GM19351 (cell line): ENCODE data around the gene DHRS2.

Experiments
- ATAC-seq: cut with Tn5 transposase; IDR thresholded peaks from one replicate; pipeline ENCODE4 v1.9.1; 2021; ENCODE audit warnings: mild to moderate bottlenecking, moderate library complexity; ENCODE audit not compliant: unreplicated experiment

The DHRS2 gene

DNA sequence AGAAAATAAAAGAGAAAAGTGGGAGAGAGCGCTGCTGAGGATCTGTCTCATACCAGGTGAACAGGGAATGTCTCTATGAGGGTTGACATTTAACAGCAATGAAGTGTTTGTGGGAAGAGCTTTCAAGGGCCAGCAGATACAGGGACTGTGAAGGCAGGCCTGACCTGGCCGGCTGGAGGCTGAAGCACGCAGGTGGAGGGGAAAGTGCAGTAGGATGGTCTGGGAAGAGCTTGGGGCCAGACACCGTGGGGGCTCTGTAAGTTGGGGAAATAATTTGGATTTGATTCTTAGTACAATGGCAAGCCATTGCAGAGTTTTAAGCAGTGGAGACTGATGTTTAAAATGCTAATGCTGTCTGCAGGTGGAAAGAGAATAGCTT is 23.8 kb upstream of the DHRS2 start:
- ATAC-seq: no peak

DNA sequence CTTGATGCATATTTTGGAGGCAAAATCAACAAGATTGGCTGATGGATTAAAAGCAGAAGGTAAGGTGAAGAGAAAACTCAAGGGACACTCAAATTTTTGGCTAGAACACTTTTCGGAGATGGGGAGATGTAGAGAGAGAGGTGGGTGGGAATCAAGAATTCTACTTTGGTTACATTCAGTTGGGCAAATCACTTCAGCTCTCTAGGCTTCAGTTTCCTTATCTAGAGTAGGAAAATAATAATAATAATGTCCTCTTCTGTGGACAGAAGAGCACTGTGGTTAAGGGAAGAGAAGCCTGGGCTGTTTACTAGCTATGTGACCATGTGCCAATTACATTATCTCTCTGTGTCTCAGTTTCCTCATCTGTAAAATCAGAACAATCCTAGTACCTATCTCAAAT is 23.4 kb upstream of the DHRS2 start:
- ATAC-seq: no peak

DNA sequence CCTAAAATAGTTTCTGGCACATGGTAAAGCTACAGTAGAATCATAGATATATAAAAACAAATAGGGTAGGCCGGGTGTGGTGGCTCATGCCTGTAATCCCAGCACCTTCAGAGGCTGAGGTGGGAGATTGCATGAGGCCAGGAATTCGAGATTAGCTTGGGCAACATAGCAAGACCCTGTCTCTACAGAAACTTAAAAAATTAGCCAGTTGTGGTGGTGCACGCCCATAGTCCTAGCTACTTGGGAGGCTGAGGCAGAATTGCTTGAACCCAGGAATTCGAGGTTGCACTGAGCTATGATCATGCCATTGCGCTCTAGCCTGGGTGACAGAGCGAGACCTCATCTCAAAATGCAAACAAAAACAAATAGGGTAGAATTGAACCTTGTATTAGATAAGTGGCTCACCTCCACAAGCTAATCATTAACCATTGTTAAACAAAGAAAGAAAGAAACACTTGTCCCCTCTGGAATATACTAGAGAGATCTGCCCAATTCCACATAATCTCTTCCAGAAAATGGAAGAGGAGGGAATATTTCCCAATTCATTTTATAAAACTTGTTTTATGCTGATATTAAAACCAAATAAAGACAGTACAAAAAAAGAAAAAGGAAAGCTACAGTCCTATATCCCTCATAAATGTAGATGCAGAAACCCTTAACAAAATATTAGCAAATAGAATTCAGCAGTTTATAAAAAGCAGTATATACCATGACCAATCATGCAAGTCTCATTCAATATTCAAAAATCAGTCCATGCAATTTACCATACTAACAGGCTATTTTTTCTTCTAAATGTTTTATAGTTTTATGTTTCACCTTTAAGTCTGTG is 22.7 kb upstream of the DHRS2 start:
- no peak for ATAC-seq

DNA sequence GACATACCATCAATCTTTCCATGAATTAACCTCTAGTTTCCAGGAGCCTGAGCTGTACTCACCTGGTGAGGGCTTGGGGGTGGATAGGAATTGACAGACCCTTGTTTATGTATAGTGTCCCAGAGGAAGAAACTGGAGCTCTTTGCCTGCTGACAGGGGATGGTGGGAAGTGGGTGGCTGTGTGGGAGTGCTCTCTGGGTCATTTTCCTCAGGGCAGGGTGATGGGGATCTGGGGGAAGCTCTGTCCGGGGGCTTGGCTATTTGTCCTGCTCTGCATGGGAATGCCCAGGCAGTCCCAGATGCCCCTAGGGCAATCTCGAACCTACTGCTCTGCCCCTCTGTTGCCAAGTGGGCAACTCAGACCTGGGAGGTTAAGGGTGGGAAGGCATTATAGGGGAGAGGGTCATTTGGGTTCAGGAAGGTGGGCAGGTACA is 21.8 kb upstream of the DHRS2 start:
- ATAC-seq: no peak

DNA sequence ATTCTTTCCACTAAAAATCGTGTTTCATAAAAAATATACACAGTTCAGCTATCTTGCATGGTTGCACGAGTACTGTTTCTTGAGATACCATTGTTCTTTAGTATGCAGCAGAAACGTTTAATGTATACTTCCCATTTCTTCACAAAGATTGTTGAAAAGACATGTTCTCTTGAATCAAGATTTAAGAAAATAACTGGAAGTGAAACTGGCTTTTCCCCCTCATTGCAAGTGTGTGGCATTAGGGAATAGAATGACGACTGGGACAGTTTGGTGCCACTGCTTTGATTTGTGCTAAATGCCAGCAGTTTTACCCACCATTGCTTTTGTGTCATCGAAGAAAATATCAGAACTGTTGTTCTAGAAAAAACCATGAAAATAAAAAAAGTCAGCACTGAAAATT is 20.3 kb upstream of the DHRS2 start:
- ATAC-seq: no peak

DNA sequence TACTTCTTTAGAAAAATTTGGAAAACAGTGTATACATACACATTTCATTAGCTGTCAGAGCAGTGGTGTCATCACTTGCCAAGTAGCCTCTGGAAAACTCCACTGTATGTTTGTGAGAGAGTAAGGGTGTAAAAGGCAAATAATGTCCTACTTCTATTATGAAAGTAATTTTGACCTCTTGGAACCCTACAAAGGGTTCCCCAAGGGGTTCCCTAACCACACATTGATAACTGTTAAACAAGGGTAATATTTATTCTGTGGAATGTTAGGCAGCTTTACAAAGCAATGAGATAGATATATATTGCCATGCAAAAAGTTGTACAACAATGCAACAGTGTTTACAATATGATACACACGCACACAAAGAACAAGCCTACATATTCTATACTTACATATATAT is 18.6 kb upstream of the DHRS2 start:
- ATAC-seq: no peak

DNA sequence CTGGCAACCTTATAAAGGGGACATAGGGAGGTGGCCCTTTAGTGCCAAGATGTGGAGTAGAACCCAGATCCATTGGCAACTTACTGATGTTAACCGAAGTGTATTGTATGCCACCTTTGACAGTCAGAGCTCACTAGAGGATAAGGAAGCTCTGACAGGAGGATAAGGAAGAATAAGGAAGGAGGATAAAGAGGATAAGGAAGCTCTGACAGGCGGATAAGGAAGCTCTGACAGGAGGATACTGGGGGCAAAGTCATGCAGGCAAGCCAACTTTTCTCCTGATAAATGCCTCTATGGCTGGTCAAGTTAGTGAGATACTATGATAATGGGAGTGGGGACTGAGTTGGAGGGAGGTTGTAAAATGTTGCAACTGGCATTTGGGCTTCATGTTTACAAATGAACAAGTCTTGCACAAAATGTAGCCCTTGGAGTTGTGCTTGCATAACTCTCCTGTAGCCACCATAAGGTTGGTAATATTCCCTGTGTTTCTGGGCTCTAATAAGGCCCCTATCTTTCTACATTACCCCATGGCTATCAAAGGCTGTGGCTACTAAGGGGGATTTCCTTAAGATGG is 17.7 kb upstream of the DHRS2 start:
- ATAC-seq: no peak

DNA sequence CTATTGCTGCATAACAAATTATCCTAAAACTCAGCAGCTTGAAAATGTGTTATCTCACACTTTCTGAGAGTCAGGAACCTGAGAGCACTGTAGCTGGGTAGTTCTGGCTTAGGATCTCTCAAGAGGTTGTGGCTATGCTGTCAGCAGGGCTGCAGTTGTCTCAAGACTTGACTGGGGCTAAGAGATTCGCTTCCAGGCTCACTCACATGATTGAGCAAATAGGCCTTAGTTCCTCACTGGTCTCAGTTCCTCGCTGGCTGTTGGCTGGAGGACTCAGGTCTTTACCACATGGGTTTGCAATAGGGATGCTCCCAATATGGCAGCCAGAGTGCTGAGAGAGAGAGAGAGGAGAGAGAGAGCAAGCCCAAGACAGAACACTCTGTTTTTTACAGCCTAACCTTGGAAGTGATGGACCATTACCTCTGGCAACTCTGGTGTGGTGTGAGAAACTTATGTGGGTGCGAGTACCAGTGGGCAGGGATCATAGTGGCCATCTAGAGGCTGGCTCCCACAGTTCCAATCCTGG is 15.9 kb upstream of the DHRS2 start:
- no peak for ATAC-seq

DNA sequence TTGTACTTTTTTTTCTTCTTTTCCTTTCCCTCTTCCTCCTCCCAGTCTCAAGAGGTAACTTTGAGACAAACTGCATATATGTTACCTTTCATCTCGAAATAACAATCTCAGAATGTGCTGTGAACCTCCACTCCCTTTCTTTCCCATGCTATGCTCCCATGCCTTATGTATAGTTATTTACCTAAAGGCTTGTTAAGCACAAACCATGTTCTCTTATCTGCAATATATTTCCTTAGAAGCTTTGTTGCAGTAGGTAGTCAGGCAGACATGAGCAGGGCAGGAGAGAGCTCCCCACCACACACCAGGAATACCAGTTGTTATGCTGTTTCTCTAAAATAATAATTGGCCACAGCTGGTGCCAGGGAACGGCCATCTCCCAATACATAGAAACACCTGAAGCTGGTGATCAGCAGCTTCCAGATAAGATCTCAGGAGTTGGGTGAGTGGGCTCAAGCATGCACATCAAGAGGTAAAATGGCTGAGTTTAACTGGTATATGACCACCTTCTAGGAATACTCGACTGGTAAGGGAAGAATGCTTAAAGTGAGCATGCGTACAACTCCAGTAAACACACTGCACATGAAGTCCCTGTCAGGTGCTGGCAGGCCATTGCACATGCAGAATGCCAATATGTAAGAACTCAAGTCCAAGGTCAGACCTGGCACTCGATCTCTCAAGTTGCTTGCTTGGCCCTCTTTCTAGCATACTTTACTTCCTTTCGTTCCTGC is 14.8 kb upstream of the DHRS2 start:
- no peak for ATAC-seq

DNA sequence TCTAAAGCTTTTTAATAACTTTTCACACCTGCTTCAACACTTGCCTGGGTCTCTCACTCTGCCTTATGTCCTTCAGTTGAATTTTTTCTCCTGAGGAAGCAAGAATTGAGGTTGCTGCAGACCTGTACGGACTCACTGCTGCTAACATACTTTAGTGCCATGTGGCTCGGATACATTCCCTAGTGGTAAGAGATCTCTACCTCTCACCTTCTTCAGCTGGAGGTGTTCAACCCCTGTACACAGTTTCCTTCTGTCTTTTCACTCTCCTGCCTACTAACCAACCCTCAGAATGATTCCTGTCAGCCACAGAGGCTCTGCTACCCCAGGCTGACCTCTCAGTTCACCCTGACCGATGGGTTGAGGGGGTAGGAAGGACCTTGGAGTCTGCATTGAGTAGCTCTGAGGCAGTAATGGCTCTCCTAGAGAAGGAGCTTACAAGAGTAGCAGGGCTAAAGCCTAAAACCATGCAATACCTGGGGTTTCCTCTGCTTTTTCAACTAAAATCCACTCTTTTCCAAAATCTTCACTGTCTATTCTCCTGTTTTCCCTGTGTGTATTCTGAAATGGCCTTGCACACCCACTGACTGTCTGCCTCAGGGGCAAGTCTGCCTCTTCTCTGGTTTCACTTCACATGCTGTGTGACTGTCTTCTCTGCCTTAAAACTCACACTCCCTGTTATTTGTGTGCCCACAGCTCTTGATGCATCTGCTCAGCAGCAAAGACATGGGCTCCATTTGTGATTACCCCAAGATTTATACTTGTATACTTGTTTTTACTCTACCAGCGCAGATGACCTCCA is 14.0 kb upstream of the DHRS2 start:
- no peak for ATAC-seq

DNA sequence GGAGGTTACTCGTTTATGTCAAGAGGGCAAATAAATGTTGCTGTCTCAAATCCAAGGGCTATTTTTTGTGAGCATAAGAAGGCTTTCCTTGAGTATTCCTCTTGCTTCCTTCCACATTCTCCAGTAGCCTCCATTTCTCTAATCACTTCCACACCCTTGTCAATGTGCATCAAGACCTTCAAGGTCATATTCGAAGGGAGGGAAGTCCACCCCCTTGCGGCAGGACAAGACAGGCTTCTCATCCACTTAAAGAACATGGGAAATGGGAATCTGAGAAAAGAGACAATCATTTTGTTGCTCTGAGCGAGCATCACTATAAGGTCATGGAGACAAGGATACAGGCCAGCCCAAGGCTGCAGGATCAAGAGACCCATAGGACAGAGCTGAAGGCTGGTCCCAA is 13.2 kb upstream of the DHRS2 start:
- ATAC-seq: no peak

DNA sequence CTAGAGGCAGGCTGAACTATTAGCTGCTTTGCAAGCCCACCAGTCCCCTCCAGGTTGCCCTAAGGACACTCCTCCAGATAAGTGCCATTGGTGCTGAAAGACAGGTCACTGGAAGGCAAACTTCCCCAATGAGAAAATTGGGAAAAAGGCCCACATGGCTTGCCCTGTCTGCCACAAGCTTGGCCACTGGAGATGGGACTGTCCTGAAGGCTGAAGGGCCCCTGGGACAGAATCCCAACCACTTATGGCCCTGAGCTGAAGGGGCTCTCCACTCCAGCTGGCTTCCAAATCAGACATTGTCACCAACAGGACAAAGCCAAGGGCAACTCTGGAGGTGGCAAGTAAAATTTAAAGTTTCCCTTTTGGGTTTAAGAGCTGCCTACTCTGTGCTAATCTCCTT is 12.2 kb upstream of the DHRS2 start:
- no peak for ATAC-seq

DNA sequence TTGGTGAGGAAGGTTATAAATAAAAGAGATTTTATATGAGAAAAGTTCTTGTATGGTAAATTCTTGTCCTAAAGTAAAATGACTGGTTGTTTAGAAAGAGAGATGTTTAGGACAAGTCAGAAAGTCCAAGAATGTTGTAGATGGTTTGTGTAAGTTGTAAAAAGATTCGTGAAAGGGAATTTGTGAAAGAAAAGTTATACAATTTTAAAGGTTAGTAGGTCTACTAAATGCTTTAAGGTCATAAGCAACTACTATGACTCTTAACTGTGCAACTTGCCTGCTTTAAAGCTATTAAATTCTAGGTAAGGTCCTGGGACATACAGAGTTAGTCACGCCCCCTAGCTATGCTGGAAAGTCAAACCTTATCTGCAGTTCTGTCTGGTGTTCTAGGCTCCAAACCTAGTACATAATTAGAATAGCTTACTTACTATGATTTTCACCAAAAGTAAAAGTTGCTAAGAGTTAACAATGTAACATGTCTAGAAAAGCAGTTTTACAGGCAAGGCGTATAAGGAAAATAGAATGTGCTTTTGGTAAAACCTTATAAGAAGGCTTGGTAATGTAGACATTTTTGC is 11.2 kb upstream of the DHRS2 start:
- ATAC-seq: no peak

DNA sequence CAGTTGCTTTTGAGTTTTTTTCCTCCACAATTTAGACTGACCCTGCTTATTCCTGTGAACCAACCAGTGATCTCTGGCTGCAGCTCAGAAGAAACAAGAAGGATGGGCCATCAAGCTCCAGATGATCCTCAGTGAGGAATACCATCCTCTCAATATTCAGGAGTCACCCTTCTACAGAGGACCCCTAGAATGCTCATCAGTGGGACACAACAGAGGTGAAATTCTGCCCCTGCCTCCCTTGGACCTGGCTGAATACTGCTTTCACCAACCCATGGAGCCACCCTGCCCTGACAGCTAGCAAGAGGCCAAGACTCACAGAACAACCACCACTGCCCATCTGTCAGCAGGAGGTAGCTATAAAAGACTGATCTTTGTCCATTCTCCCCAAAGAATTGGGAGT is 9.2 kb upstream of the DHRS2 start:
- ATAC-seq: no peak

DNA sequence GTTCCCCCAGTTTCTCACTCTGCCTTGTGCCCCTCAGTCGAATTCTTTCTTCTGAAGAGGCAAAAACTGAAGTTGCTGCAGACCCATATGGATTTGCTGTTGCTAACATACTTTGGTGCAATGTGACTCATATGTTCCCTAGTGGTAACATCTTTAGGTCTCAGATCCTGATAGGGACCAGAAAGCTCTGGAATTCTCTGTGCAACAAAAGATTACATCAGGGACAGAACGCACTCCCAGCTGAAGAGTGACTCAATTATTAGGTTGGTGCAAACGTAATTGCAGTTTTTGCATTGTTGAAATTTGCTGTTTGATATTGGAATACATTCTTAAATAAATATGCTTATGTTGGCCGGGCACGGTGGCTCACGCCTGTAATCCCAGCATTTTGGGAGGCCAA is 8.2 kb upstream of the DHRS2 start:
- ATAC-seq: no peak

DNA sequence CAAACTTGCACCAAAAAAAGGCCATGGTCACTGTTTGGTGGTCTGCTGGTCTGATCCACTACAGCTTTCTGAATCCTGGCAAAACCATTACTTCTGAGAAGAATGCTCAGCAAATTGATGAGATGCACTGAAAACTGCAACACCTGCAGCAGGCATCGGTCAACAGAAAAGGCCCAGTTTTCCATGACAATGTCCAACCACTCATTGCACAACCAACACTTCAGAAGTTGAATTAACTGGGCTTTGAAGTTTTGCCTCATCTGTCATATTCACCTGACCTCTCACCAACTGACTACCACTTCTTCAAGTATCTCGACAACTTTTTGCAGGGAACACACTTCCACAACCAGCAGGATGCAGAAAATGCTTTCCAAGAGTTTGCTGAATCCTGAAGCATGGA is 7.0 kb upstream of the DHRS2 start:
- no peak for ATAC-seq

DNA sequence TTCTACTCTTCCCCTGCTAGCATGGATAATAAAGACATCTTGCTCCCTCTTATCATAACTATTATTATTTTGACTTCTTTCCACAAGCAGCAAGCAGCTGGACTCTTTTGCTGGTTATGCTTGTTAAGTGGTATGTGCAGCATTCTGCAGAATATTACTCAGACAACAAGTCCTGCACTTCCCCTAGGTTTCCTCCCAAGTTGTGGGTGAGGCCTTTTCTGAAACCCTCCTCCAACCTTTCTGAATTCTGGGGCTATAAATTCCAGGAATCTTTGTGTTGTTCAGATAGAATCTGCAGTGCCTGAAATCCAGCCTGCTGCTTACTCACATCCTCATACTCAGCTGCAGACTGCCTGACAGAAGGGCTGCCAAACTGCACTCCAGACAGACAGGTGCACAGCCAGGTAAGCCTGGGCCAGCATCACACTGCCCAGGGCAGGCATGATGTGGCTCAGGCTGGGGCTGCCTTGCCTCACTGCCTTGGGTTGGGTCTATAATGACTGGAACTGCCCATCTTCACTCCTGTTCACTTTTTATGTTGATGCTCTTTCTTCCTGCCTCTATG is 6.2 kb upstream of the DHRS2 start:
- no peak for ATAC-seq

DNA sequence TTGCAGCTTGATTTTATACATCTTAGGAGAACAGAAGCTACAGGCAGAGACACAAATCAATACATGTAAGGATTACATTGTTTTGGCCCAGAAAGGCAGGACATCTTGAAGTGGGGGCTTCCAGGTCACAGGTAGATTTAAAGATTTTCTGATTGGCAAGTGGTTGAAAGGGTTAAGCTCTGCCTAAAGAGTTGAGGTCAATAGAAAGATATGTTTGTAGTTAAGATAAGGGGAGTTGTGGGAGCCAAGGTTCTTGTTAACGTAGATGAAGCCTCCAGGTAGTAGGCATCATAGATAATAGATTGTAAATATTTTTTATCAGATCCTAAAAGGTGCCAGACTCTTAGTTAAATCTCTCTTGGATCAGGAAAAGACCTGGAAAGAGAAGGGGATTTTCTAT is 5.5 kb upstream of the DHRS2 start:
- ATAC-seq: no peak

DNA sequence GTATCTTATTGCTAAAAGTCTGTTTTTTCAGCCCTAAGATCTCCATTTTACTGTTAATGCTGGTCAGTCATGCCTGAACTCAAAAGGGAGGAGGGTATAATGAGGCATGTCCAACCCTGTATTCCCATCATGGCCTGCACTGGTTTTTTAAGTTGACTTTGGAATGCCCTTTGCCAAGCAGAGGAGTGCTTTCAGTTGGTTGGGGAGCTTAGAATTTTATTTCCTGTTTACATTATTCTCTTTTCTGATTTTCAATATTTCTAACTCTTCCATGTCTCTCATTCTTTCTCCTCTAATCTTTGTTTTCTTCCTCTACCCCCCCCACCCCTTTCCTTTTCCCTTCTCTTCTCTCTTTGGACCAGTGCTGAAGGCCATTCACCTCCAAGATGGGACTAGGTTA is 4.9 kb upstream of the DHRS2 start:
- no peak for ATAC-seq

DNA sequence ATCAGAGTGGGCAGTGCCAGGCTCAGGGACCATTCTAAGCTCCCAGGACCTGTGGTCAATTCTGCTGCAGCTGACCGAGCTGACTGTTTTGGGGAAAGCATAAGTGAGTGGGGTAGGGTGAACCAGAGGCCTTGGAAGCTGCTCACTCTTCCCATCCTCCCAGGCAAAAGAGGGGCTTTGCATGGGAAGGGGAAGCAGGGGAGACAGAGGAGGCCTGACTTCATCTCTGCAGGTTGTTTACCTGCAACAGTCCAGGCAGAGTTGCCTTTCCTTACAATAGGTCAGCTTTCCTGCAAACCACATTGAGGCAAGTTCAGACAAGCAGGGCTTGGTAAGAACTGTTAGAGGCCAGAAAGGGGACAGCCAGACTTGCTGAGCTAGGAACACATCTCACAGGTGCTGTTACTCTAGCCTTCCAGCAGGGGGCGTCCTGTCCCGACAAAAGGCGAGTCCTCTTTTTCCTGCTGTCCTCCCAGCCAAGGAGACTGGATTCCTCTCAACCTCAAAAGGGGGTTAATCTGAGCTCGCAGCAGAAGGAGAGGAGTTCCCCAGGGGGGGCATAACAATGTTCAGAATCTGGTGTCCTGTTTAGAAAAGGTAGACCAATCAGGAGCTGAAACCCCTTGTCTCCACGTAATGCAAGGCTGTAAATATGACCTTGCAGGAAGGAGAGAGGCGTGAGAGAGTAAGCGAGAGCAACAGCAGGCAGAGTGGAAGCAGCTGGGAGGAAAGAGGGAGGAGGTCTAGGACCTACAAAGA is 4.3 kb upstream of the DHRS2 start:
- peak; percentile 78 for ATAC-seq
